Lower leg skin (tissue), 4 donors: Measurements from ENCODE around the gene MKLN1. TPM values are rescaled to one million over a fixed set of nuclear protein-coding genes. Genes with fewer than 3 reads are reported as not detected.
"Not testable (repeated sequence)": the region's sequence is repeated elsewhere in the genome, so short reads cannot be mapped to it uniquely, and the experiment has no call there.

Experiments used
- DNase-seq, 2 donors: peaks; one replicate each; pipeline ENCODE4 v3.0.0-alpha.2; 2019; ENCODE audit warnings: low spot score in 2 of 2
- H3K4me3 ChIP-seq: fragments of 200-600 bp; sonication (generic); 2 replicates; pipeline ENCODE4 v1.5.1; 2017; ENCODE audit warnings: mild to moderate bottlenecking, low read depth; ENCODE audit not compliant: poor library complexity, severe bottlenecking
- CTCF ChIP-seq, 3 donors: fragments of 450-650 bp; IDR thresholded peaks; one replicate each; pipeline ENCODE4 v1.5.1; 2016; ENCODE audit warnings: antibody characterized with exemption in 3 of 3, mild to moderate bottlenecking in 3 of 3, moderate library complexity in 2 of 3
- POLR2A ChIP-seq, 2 donors: fragments of 450-650 bp; IDR thresholded peaks; one replicate each; pipeline ENCODE4 v1.6.1; 2016 to 2017; ENCODE audit warnings: antibody characterized with exemption in 2 of 2, mild to moderate bottlenecking in 1 of 2, moderate library complexity in 1 of 2
- WGBS, 2 donors: methylation state at CpG; one replicate each; pipeline ENCODE4 v1.1.5; 2018; 5-methylcytosine and 5-hydroxymethylcytosine counted together
- intact Hi-C: fragments of 100-400 bp; cut with DNase I; formaldehyde crosslinking; loops from one replicate; pipeline ENCODE4 v1.15.0; 2023; ENCODE audit warnings: low total_unique reads
- total RNA-seq, 4 donors: library from RNA; depleted of rRNA; stranded (reverse); fragments of >200 nt; gene quantifications; one replicate each; pipeline ENCODE4 v1.1.0, GENCODE V29; 2016

Gene MKLN1
- total RNA-seq, 4 donors from 2014 or later = 25.7 to 37.8 (median 31.3) TPM

DNA sequence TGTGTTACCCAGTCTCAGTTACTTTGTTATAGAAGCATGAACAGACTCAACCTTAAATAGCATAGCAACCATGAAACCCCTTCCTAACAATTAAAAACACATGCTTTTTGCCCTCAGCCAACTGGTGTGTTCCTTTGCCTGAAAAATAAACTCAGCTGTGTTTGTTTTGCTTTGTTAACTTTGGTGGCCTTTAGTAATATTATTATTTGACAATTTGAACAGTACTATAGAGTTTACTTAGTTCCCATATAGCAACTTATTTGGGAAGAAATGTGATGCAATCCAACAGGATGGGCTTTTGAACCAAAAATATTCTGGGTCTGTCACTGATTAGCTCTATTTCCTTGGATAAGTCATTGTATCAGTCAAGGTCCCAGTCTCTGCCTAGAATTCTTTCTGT lies 22.5 kb upstream of the MKLN1 start:
- no peak overlapping the region for H3K4me3 ChIP-seq
- no peak for DNase-seq
- intact Hi-C loops = no loop called here
- TF ChIP-seq CTCF (IDR thresholded peaks at IDR 0.05) (no peak), POLR2A (IDR thresholded peaks at IDR 0.05) (no peak)

DNA sequence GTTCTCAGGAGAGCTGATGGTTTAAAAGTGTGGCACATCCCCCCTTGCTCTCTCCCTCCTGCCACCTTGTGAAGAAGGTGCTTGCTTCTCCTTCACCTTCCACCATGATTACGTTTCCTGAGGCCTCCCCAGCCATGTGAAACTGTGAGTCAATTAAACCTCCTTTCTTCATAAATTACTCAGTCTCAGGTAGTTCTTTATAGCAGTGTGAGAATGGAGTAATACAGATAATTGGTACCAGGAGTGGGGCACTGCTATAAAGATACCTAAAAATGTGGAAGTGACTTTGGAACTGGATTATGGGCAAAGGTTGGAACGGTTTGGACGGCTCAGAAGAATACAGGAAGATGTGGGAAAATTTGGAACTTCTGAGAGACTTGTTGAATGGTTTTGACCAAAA lies 21.6 kb upstream of the MKLN1 start:
- H3K4me3 ChIP-seq, intact Hi-C loops, DNase-seq: not testable (repeated sequence)
- 87 to 96% methylated on average over 3 of the region's 3 CpGs for WGBS, 2 donors

- intact Hi-C loops = no loop called here
- no peak for TF ChIP-seq CTCF (IDR thresholded peaks at IDR 0.05)
- no peak for TF ChIP-seq POLR2A (IDR thresholded peaks at IDR 0.05)
These were observed 20.9 kb upstream of the MKLN1 start for GRCh38 chr7:131306777-131307176.

GRCh38 chr7:131307627-131308026 lies 20.0 kb upstream of the MKLN1 start:
- WGBS, 2 donors = 95 to 97% methylated on average over 1 of the region's 1 CpG
- DNase-seq = no peak
- no peak for TF ChIP-seq CTCF (IDR thresholded peaks at IDR 0.05)
- no peak for TF ChIP-seq POLR2A (IDR thresholded peaks at IDR 0.05)
- no peak overlapping the region for H3K4me3 ChIP-seq
- intact Hi-C loops = no loop called here

More at GRCh38 chr7:131306777-131307176, 20.9 kb upstream of the MKLN1 start:
- H3K4me3 ChIP-seq = no peak overlapping the region
- DNase-seq = no peak

DNA sequence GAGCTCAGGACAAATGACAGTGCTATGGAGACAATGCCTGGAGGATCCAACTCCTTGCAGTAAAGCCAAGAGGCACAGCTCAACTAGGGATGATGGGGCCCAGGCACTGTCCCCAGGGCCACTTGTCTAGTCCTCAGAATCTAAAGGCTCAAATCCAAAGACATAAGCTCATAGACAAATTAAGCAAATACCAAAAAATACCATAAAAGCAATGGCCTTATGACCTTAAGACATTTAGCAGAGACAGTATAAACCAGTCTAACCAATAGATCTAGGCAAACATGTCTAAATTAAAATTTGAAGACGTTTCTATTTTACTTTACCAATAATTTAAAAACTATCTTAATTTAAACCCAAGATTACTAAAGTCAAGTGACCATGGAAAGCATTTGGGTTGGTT lies 14.8 kb upstream of the MKLN1 start:
- intact Hi-C loops = no loop called here
- no peak for DNase-seq
- H3K4me3 ChIP-seq = no peak overlapping the region
- 52 to 58% methylated on average over 1 of the region's 1 CpG for WGBS, 2 donors
- TF ChIP-seq POLR2A (IDR thresholded peaks at IDR 0.05) = no peak
- TF ChIP-seq CTCF (IDR thresholded peaks at IDR 0.05) = no peak

GRCh38 chr7:131320603-131321002 lies 7.1 kb upstream of the MKLN1 start:
- no peak for TF ChIP-seq POLR2A (IDR thresholded peaks at IDR 0.05)
- TF ChIP-seq CTCF (IDR thresholded peaks at IDR 0.05) = no peak
- intact Hi-C loops = no loop called here
- no peak overlapping the region for H3K4me3 ChIP-seq
- DNase-seq = no peak
